Measurements from ENCODE around the gene SFXN2. TPM values are rescaled to one million over a fixed set of nuclear protein-coding genes. Genes with fewer than 3 reads are reported as not detected.

The SFXN2 gene
- total and polyA plus RNA-seq, 5 experiments from 2014 or later = 6.6 to 32.6 (median 16.5) TPM

DNA sequence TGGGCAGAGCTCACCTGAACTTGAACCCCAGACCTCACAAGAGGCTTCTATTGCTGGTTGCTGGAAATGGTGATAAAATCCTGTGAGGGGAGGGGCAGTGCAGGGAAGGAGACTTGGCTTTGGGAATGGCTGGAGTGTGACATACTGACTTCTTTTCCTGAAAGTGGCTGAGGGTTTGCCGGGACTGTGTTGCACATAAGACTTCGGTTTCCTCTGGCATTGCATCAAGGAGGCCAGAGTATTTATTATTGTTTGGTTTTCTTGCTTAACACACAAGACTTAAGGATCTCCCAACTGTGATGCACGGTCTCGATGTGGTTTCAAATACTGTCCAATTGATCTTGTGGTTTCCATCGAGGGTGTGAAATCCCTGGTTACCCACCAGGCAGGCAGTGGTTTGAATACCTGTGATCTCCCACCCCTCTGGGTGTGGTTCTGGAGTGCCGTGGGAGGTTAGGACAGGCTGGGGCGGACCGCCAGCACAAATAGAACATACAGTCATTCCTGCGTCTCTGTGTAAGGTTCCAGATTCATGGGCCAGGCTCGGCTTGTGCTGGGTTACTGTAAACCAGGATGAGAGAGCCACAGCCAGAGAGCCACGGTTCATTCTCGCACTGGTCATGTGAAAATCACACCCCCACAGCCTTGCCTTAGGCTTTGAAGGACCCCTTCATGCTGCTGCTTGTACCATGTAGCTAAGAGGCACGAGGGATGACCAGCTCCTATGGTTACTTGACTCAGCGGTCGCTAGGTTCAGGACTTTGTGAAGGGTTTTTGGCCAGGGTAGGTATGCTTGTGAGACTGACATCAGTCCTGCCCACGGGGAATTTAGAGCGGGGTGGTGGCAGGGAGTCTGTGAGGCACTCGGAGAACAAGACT is 68.5 kb downstream of the SFXN2 start:
- POLR2A ChIA-PET = no interaction called here
- H3K4me1 Mint-ChIP-seq = peaks cover 34 to 72% (median 71%) of the 10 kb centered on the region in 4 donors
- H3K9me3 Mint-ChIP-seq = no peaks in the 10 kb centered on the region
- peaks cover 4 to 17% (median 5%) of the 10 kb centered on the region in 3 donors for H3K36me3 Mint-ChIP-seq
- peak overlapping the region in 7 of 10 donors; percentile 41 to 84 (median 70) for H3K27ac Mint-ChIP-seq
- ATAC-seq = no peak
- DNase-seq = no peak
- peak overlapping the region in 3 of 10 donors; percentile 16 to 49 (median 32) for H3K4me3 Mint-ChIP-seq
- no peaks in the 10 kb centered on the region for H3K27me3 Mint-ChIP-seq

DNA sequence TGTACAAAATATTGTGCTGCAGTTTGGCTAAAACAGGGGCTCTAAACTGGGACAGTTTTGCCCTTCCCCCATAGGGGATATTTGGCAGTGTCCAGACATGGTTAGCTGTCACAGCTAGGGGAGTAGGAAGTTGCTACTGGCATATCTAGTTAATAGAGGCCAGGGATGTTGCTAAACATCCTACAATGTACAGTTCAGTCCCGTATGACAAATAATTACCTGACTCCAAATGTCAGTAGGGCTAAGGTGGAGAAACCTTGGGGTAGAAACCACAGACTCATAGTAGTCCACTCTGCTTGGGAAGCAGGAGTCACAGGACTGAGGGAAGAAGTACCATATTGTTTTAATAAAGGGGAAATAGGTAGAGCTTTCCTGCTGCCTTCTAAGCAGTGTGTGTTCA is 69.1 kb downstream of the SFXN2 start:
- no peak for DNase-seq
- Mint-ChIP-seq H3K4me1 (peaks cover 30 to 70% (median 65%) of the 10 kb centered on the region in 4 donors), H3K9me3 (no peaks in the 10 kb centered on the region), H3K36me3 (peaks cover 4 to 20% (median 5%) of the 10 kb centered on the region in 3 donors), H3K27ac (peak overlapping the region in 5 of 10 donors; percentile 33 to 84 (median 58)), H3K4me3 (no peak overlapping the region), H3K27me3 (no peaks in the 10 kb centered on the region)
- no peak for ATAC-seq
- POLR2A ChIA-PET = no interaction called here

DNA sequence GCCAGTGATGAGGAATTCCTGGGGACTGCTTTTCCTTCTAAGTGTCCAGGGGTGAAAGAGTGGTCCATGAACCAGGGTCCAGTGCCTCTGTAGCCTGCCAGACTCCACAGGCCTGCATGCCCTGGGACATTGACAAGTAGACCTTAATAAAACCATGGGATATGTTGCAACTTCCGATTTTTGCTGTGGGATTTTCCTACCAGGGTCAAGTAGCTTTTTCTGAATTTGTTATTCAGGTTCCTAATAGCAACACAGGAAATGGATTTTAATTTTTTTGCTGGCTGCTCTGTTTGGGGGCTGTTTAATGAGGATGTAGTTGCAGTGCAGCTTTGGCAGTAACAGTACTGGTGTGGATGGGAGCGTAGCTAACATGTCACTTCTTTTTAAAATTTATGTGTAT is 71.4 kb downstream of the SFXN2 start:
- H3K36me3 Mint-ChIP-seq = peaks cover 10 to 23% (median 10%) of the 10 kb centered on the region in 3 donors
- H3K27me3 Mint-ChIP-seq = no peaks in the 10 kb centered on the region
- DNase-seq (no peak), ATAC-seq (no peak)
- peak overlapping the region in 2 of 10 donors; percentile 7 to 36 for H3K4me3 Mint-ChIP-seq
- peaks cover 29 to 63% (median 59%) of the 10 kb centered on the region in 4 donors for H3K4me1 Mint-ChIP-seq
- H3K27ac Mint-ChIP-seq = peak overlapping the region in 7 of 10 donors; percentile 6 to 72 (median 39)
- H3K9me3 Mint-ChIP-seq = peaks cover 0 to 13% (median 4%) of the 10 kb centered on the region in 9 donors
- POLR2A ChIA-PET = no interaction called here

DNA sequence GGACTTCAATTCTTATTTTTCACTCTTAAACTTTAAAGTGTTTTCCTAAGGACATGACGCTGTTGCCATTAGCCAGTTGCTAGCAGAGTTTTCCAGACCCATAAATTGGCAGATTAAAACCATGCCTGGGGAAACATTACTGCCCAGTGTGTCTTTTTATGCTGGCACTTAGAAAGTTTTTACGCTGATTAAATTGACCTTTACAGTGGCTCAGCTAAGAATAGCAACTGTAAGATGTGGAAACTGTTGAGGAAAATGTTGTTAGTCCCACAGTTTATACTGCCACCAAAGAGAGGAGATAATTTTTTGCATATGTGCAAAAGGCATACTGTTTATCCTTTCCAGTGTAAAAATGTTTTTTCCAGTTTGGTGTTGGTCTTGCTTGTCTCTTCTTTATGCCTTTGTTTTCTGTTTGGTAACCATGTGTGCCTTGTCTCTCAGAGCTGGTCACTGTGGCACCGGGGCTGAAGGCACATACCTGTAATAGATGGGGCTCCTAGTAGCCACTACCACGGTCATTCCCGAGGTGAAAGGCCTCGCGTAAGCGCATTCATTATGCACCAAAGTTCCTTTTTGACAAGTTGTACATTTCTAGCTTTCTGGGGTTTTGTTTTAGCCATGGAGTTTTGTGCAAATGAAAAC is 77.4 kb downstream of the SFXN2 start:
- H3K27me3 Mint-ChIP-seq = no peaks in the 10 kb centered on the region
- H3K27ac Mint-ChIP-seq = peak overlapping the region in 5 of 10 donors; percentile 7 to 81 (median 35)
- H3K36me3 Mint-ChIP-seq = peaks cover 10 to 22% (median 10%) of the 10 kb centered on the region in 3 donors
- peaks cover 0 to 13% (median 4%) of the 10 kb centered on the region in 9 donors for H3K9me3 Mint-ChIP-seq
- DNase-seq (no peak), ATAC-seq (no peak)
- POLR2A ChIA-PET = no interaction called here
- peaks cover 28 to 66% (median 63%) of the 10 kb centered on the region in 4 donors for H3K4me1 Mint-ChIP-seq
- H3K4me3 Mint-ChIP-seq = no peak overlapping the region

Other genes starting within 250 kb of the SFXN2 start
- 10 to 100 TPM; 50.7 to 57.4 TPM for gene ACTR1A, start 211.9 kb upstream of the SFXN2 start, total RNA-seq
- 10 to 100 TPM; 45.9 to 60.7 (median 55.4) TPM for gene ACTR1A, start 211.9 kb upstream of the SFXN2 start, polyA plus RNA-seq
- gene SUFU, start 210.7 kb upstream of the SFXN2 start, total RNA-seq = 10 to 100 TPM; 11.8 to 14.3 TPM
- 1 to 10 TPM; 2.3 to 7.4 (median 3.0) TPM for gene SUFU, start 210.7 kb upstream of the SFXN2 start, polyA plus RNA-seq
- gene TRIM8, start 70.2 kb upstream of the SFXN2 start, total RNA-seq = 10 to 100 TPM; 61.4 to 67.3 TPM
- gene TRIM8, start 70.2 kb upstream of the SFXN2 start, polyA plus RNA-seq = 10 to 100 TPM; 27.5 to 53.2 (median 34.7) TPM
- gene ARL3, start 239 bp upstream of the SFXN2 start, total RNA-seq = 1 to 10 TPM; 3.6 to 3.8 TPM
- 1 to 10 TPM; 3.7 to 4.4 (median 3.9) TPM for gene ARL3, start 239 bp upstream of the SFXN2 start, polyA plus RNA-seq
- gene WBP1L, start 29.3 kb downstream of the SFXN2 start, total RNA-seq = 10 to 100 TPM; 32.6 to 35.6 TPM
- 10 to 100 TPM; 22.6 to 28.2 (median 24.1) TPM for gene WBP1L, start 29.3 kb downstream of the SFXN2 start, polyA plus RNA-seq
- not detected for gene CYP17A1, start 122.8 kb downstream of the SFXN2 start, total RNA-seq
- under 1 TPM in 1 of 3 donors, not detected in 2; 0.11 TPM for gene CYP17A1, start 122.8 kb downstream of the SFXN2 start, polyA plus RNA-seq
- gene BORCS7, start 139.6 kb downstream of the SFXN2 start, total RNA-seq = 10 to 100 TPM; 16.7 to 17.1 TPM
- gene BORCS7, start 139.6 kb downstream of the SFXN2 start, polyA plus RNA-seq = 10 to 100 TPM; 34.8 to 61.7 (median 58.6) TPM
- 1 to 10 TPM; 1.8 to 2.5 TPM for gene AS3MT, start 154.8 kb downstream of the SFXN2 start, total RNA-seq
- not detected for gene AS3MT, start 154.8 kb downstream of the SFXN2 start, polyA plus RNA-seq
- gene CNNM2, start 203.7 kb downstream of the SFXN2 start, total RNA-seq = 10 to 100 TPM; 14.9 to 15.5 TPM
- gene CNNM2, start 203.7 kb downstream of the SFXN2 start, polyA plus RNA-seq = 1 to 10 TPM; 4.4 to 5.7 (median 5.3) TPM